Upper lobe of left lung (tissue), 4 donors: ENCODE data around the gene WNT2B.

Source experiments
- POLR2A ChIP-seq, 4 donors: fragments of 450-650 bp; IDR thresholded peaks; one replicate each; pipeline ENCODE4 v1.5.1; 2016 to 2017; ENCODE audit warnings: antibody characterized with exemption in 4 of 4, mild to moderate bottlenecking in 2 of 4
- TF ChIP-seq, protein P1 (sequence below), 6 experiments: fragments of 450-650 bp in 4 of 6; fragments of 200-600 bp in 2 of 6; sonication (generic) in 2 of 6; IDR thresholded peaks; one replicate each; pipeline ENCODE4 v1.5.1; 2016 to 2019; ENCODE audit warnings: antibody characterized with exemption in 6 of 6

DNA sequence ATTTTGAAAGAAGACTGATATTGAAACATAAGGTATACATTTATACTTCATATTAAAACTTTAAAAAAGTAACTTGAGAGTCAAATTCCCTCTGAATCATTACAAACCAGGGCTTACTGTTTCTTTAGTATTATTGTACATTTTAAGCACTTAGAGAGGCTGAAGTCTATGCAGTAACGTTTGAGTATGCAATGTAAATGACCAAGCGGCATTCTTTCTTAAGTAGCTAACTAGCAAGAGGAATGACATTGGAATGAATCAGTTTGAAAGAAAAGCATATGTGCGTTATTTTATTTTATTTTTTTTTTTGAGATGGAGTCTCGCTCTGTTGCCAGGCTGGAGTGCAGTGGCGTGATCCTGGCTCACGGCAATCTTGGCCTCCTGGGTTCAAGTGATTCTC, 24.3 kb downstream of the WNT2B start:
- no peak for TF ChIP-seq POLR2A (IDR thresholded peaks at IDR 0.05)
- TF ChIP-seq, protein P1, sequence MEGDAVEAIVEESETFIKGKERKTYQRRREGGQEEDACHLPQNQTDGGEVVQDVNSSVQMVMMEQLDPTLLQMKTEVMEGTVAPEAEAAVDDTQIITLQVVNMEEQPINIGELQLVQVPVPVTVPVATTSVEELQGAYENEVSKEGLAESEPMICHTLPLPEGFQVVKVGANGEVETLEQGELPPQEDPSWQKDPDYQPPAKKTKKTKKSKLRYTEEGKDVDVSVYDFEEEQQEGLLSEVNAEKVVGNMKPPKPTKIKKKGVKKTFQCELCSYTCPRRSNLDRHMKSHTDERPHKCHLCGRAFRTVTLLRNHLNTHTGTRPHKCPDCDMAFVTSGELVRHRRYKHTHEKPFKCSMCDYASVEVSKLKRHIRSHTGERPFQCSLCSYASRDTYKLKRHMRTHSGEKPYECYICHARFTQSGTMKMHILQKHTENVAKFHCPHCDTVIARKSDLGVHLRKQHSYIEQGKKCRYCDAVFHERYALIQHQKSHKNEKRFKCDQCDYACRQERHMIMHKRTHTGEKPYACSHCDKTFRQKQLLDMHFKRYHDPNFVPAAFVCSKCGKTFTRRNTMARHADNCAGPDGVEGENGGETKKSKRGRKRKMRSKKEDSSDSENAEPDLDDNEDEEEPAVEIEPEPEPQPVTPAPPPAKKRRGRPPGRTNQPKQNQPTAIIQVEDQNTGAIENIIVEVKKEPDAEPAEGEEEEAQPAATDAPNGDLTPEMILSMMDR (IDR thresholded peaks at IDR 0.05), result no peak
